Spleen (tissue), 11 donors: ENCODE results near the gene BLVRB. TPM values are rescaled to one million over a fixed set of nuclear protein-coding genes. Genes with fewer than 3 reads are reported as not detected.

Experiments
- DNase-seq: peaks from one replicate; pipeline ENCODE4 v3.0.0-alpha.2; 2020
- H3K27ac ChIP-seq, 8 donors: fragments of 200-600 bp; sonication (generic) in 7 of 8; 1 replicate in 4 of 8; 2 replicates in 4 of 8; pipeline versions ENCODE4 v1.5.0 to v1.8.0; 2016 to 2021; ENCODE audit warnings: inconsistent platforms in 4 of 8, mild to moderate bottlenecking in 4 of 8, moderate library complexity in 1 of 8
- H3K27me3 ChIP-seq, 7 donors: fragments of 200-600 bp; sonication (generic) in 6 of 7; replicated peaks in 1 of 7; 1 replicate in 4 of 7; 2 replicates in 3 of 7; pipeline versions ENCODE4 v1.5.0 to v1.8.0; 2016 to 2021; ENCODE audit warnings: inconsistent platforms in 3 of 7, mild to moderate bottlenecking in 1 of 7
- H3K36me3 ChIP-seq, 6 donors: fragments of 200-600 bp; sonication (generic) in 5 of 6; 1 replicate in 4 of 6; 2 replicates in 2 of 6; pipeline versions ENCODE4 v1.5.0 to v1.8.0; 2016 to 2021; ENCODE audit warnings: inconsistent platforms in 2 of 6
- H3K4me1 ChIP-seq, 6 donors: fragments of 200-600 bp; sonication (generic) in 5 of 6; 1 replicate in 3 of 6; 2 replicates in 3 of 6; pipeline versions ENCODE4 v1.5.0 to v1.8.0; 2016 to 2021; ENCODE audit warnings: inconsistent platforms in 3 of 6
- H3K4me3 ChIP-seq, 8 donors: fragments of 200-600 bp; sonication (generic) in 7 of 8; 1 replicate in 4 of 8; 2 replicates in 4 of 8; pipeline versions ENCODE4 v1.5.0 to v1.8.0; 2016 to 2021; ENCODE audit warnings: inconsistent platforms in 4 of 8, mild to moderate bottlenecking in 4 of 8, moderate library complexity in 2 of 8
- H3K9me3 ChIP-seq, 8 donors: fragments of 200-600 bp; sonication (generic) in 7 of 8; 1 replicate in 4 of 8; 2 replicates in 4 of 8; pipeline versions ENCODE4 v1.5.0 to v1.8.0; 2016 to 2021; ENCODE audit warnings: inconsistent platforms in 4 of 8
- POLR2A ChIP-seq, 3 donors: fragments of 450-650 bp; IDR thresholded peaks; one replicate each; pipeline ENCODE4 v1.5.1; 2017; ENCODE audit warnings: antibody characterized with exemption in 3 of 3, mild to moderate bottlenecking in 1 of 3
- POLR2AphosphoS5 ChIP-seq, 3 donors: sonication (generic); formaldehyde crosslinking; IDR thresholded peaks; one replicate each; pipeline ENCODE4 v1.5.1; 2017; ENCODE audit warnings: antibody characterized with exemption in 3 of 3
- WGBS, 5 donors: extraction: QIAGEN DNeasy Blood & Tissue Kit in 3 of 5; methylation state at CpG; one replicate each; pipeline versions ENCODE4 v1.1.5 to v1.1.7; 2013 to 2018; 5-methylcytosine and 5-hydroxymethylcytosine counted together
- intact Hi-C: fragments of 100-400 bp; cut with DNase I; formaldehyde crosslinking; loops from one replicate; pipeline ENCODE4 v1.15.0; 2023; ENCODE audit warnings: low total_unique reads
- polyA plus RNA-seq, 3 donors: library from polyadenylated mRNA; stranded (reverse); fragments of 200-250 nt; gene quantifications; one replicate each; pipeline ENCODE4 v1.2.1, GENCODE V29; 2013
- total RNA-seq, 7 donors: library from RNA; depleted of rRNA in 3 of 7; stranded (reverse); fragments of >200 nt in 3 of 7; fragmentation: NEBNext Ultra II Directional in 4 of 7; extraction: Animal tissue kit (Norgen Biotek cat#: 25700) in 4 of 7; gene quantifications; one replicate each; pipeline versions ENCODE4 v1.1.0 to v1.2.1, GENCODE V29; 2016 to 2021
- TF ChIP-seq, protein P1 (sequence below), 11 experiments: fragments of 200-600 bp in 7 of 11; fragments of 450-650 bp in 4 of 11; sonication (generic) in 4 of 11; IDR thresholded peaks in 8 of 11; conservative IDR thresholded peaks in 3 of 11; 1 replicate in 7 of 11; 2 replicates in 4 of 11; pipeline versions ENCODE4 v1.4.0 to v1.8.0; 2016 to 2021; ENCODE audit warnings: antibody characterized with exemption in 11 of 11, inconsistent platforms in 4 of 11, mild to moderate bottlenecking in 1 of 11
- donor health status: healthy with polysubstance abuse.
- donor health status: DM: no; HTN: no; CAD: no; lungs with moderate emphysema.
- donor health status: DM: no; HTN: no; CAD: no.
- donor health status: Bipolar disorder and iron deficiency.
- donor health status: healthy.
- donor health status: DM: no; HTN: no; CAD: no.
- donor health status: DM: yes; HTN: yes; CAD: no.

The BLVRB gene
- total and polyA plus RNA-seq, 10 donors, result 90.6 to 243 (median 178) TPM

- H3K27me3 ChIP-seq, result peaks cover 0 to 30% (median 0%) of the 10 kb centered on the region in 7 donors
- DNase-seq, result no peak
- no peak overlapping the region for H3K27ac ChIP-seq
- TF ChIP-seq, protein P1, sequence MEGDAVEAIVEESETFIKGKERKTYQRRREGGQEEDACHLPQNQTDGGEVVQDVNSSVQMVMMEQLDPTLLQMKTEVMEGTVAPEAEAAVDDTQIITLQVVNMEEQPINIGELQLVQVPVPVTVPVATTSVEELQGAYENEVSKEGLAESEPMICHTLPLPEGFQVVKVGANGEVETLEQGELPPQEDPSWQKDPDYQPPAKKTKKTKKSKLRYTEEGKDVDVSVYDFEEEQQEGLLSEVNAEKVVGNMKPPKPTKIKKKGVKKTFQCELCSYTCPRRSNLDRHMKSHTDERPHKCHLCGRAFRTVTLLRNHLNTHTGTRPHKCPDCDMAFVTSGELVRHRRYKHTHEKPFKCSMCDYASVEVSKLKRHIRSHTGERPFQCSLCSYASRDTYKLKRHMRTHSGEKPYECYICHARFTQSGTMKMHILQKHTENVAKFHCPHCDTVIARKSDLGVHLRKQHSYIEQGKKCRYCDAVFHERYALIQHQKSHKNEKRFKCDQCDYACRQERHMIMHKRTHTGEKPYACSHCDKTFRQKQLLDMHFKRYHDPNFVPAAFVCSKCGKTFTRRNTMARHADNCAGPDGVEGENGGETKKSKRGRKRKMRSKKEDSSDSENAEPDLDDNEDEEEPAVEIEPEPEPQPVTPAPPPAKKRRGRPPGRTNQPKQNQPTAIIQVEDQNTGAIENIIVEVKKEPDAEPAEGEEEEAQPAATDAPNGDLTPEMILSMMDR (IDR thresholded peaks at IDR 0.05 in 8 of 11, conservative IDR thresholded peaks at IDR 0.05 in 3 of 11), result no peak
- TF ChIP-seq POLR2A (IDR thresholded peaks at IDR 0.05), result no peak
- TF ChIP-seq POLR2AphosphoS5 (IDR thresholded peaks at IDR 0.05), result no peak
- intact Hi-C loops, result no loop called here
- 74 to 90% (median 86%) methylated on average over 5 of the region's 5 CpGs for WGBS, 5 donors
- H3K36me3 ChIP-seq, result no peaks in the 10 kb centered on the region
- H3K4me1 ChIP-seq, result no peaks in the 10 kb centered on the region
- H3K4me3 ChIP-seq, result no peak overlapping the region
- no peaks in the 10 kb centered on the region for H3K9me3 ChIP-seq
Observed at GRCh38 chr19:40499320-40499719, 33.8 kb upstream of the BLVRB start.

- H3K27me3 ChIP-seq, result peaks cover 0 to 18% (median 0%) of the 10 kb centered on the region in 7 donors
- no peak overlapping the region for H3K27ac ChIP-seq
- no peaks in the 10 kb centered on the region for H3K9me3 ChIP-seq
- intact Hi-C loops, result no loop called here
- no peaks in the 10 kb centered on the region for H3K36me3 ChIP-seq
- H3K4me1 ChIP-seq, result no peaks in the 10 kb centered on the region
- no peak for TF ChIP-seq POLR2AphosphoS5 (IDR thresholded peaks at IDR 0.05)
- TF ChIP-seq POLR2A (IDR thresholded peaks at IDR 0.05), result no peak
- TF ChIP-seq, protein P1 (IDR thresholded peaks at IDR 0.05 in 8 of 11, conservative IDR thresholded peaks at IDR 0.05 in 3 of 11), result no peak
- no peak for DNase-seq
- no peak overlapping the region for H3K4me3 ChIP-seq
- 88 to 95% (median 90%) methylated on average over 12 of the region's 12 CpGs for WGBS, 5 donors
Observed at GRCh38 chr19:40497214-40497613, 31.7 kb upstream of the BLVRB start.

- WGBS, 5 donors, result 56 to 79% (median 67%) methylated on average over 1 of the region's 1 CpG
- no peaks in the 10 kb centered on the region for H3K36me3 ChIP-seq
- H3K27ac ChIP-seq, result no peak overlapping the region
- TF ChIP-seq POLR2AphosphoS5 (IDR thresholded peaks at IDR 0.05) (no peak), POLR2A (IDR thresholded peaks at IDR 0.05) (no peak)
- TF ChIP-seq, protein P1 (IDR thresholded peaks at IDR 0.05 in 8 of 11, conservative IDR thresholded peaks at IDR 0.05 in 3 of 11), result no peak
- H3K9me3 ChIP-seq, result no peaks in the 10 kb centered on the region
- H3K4me1 ChIP-seq, result no peaks in the 10 kb centered on the region
- DNase-seq, result no peak
- intact Hi-C loops, result no loop called here
- H3K27me3 ChIP-seq, result peaks cover 0 to 13% (median 0%) of the 10 kb centered on the region in 7 donors
- H3K4me3 ChIP-seq, result no peak overlapping the region
Observed at GRCh38 chr19:40494191-40494838, 28.8 kb upstream of the BLVRB start.

- WGBS, 5 donors, result 50 to 62% (median 53%) methylated on average over 4 of the region's 4 CpGs
- Histone ChIP-seq H3K27ac (no peak overlapping the region), H3K27me3 (peaks cover 0 to 18% (median 0%) of the 10 kb centered on the region in 7 donors), H3K4me1 (no peaks in the 10 kb centered on the region), H3K4me3 (no peak overlapping the region), H3K9me3 (no peaks in the 10 kb centered on the region), H3K36me3 (no peaks in the 10 kb centered on the region)
- intact Hi-C loops, result no loop called here
- no peak for DNase-seq
- TF ChIP-seq POLR2A (IDR thresholded peaks at IDR 0.05) (no peak), POLR2AphosphoS5 (IDR thresholded peaks at IDR 0.05) (no peak)
- TF ChIP-seq, protein P1 (IDR thresholded peaks at IDR 0.05 in 8 of 11, conservative IDR thresholded peaks at IDR 0.05 in 3 of 11), result no peak
Observed at GRCh38 chr19:40493778-40494177, 28.2 kb upstream of the BLVRB start.
